Gastroesophageal sphincter (tissue), 3 donors: ENCODE data around the gene GAL3ST3.

Source experiments
- CTCF ChIP-seq, 4 experiments: fragments of 200-600 bp in 2 of 4; fragments of 450-650 bp in 2 of 4; sonication (generic) in 1 of 4; IDR thresholded peaks; one replicate each; pipeline ENCODE4 v1.5.1; 2017 to 2019; ENCODE audit warnings: antibody characterized with exemption in 4 of 4, mild to moderate bottlenecking in 2 of 4, moderate library complexity in 2 of 4
- EP300 ChIP-seq: sonication (generic); formaldehyde crosslinking; IDR thresholded peaks from one replicate; pipeline ENCODE4 v1.6.1; 2017; ENCODE audit warnings: antibody characterized with exemption, mild to moderate bottlenecking
- POLR2A ChIP-seq, 2 donors: fragments of 450-650 bp; IDR thresholded peaks; one replicate each; pipeline ENCODE4 v1.6.1; 2017; ENCODE audit warnings: antibody characterized with exemption in 2 of 2, mild to moderate bottlenecking in 2 of 2, moderate library complexity in 1 of 2

GRCh38 chr11:66075273-66075672 is 26.3 kb upstream of the GAL3ST3 start:
- TF ChIP-seq CTCF (IDR thresholded peaks at IDR 0.05) (no peak), EP300 (no peak), POLR2A (IDR thresholded peaks at IDR 0.05) (no peak)
